ENCODE data around the gene TDO2.

GRCh38 chr4:155889946-155890345 lies 13.6 kb upstream of the TDO2 start:
- TF ChIP-seq CTCF (IDR thresholded peaks at IDR 0.05; ENCODE audit: borderline replicate concordance, extremely low read depth, low read length, poor library complexity, severe bottlenecking) (no peak), EZH2 (IDR thresholded peaks at IDR 0.05; ENCODE audit: borderline replicate concordance, low read depth, low read length, severe bottlenecking) (no peak)
